Heart left ventricle (tissue), 16 donors: ENCODE results near the gene ADAM33. TPM values are rescaled to one million over a fixed set of nuclear protein-coding genes. Genes with fewer than 3 reads are reported as not detected.

ENCODE experiments used
- ATAC-seq, 4 donors: fragments of 200-7000 bp; cut with Tn5 transposase; one replicate each; pipeline ENCODE4 v1.9.1; 2020 to 2022; ENCODE audit warnings: moderate library complexity in 4 of 4, mild to moderate bottlenecking in 3 of 4, moderate number of reproducible peaks in 1 of 4
- DNase-seq, 5 donors: peaks; one replicate each; pipeline ENCODE4 v3.0.0-alpha.2; 2020
- H3K27ac ChIP-seq, 12 donors: fragments of 200-600 bp; sonication (generic) in 4 of 12; one replicate each; pipeline versions ENCODE4 v1.5.0 to v1.8.0; 2016 to 2022; ENCODE audit warnings: mild to moderate bottlenecking in 2 of 12
- H3K27me3 ChIP-seq, 9 donors: fragments of 200-600 bp; sonication (generic) in 2 of 9; one replicate each; pipeline versions ENCODE4 v1.5.1 to v1.8.0; 2016 to 2022; ENCODE audit warnings: mild to moderate bottlenecking in 3 of 9
- H3K36me3 ChIP-seq, 9 donors: fragments of 200-600 bp; sonication (generic) in 2 of 9; one replicate each; pipeline versions ENCODE4 v1.5.0 to v1.8.0; 2018 to 2022; ENCODE audit warnings: mild to moderate bottlenecking in 2 of 9
- H3K4me1 ChIP-seq, 12 donors: fragments of 200-600 bp; sonication (generic) in 4 of 12; one replicate each; pipeline versions ENCODE4 v1.5.0 to v1.8.0; 2016 to 2022; ENCODE audit warnings: mild to moderate bottlenecking in 3 of 12
- H3K4me3 ChIP-seq, 12 donors: fragments of 200-600 bp; sonication (generic) in 4 of 12; one replicate each; pipeline versions ENCODE4 v1.5.0 to v1.8.0; 2017 to 2022; ENCODE audit warnings: mild to moderate bottlenecking in 9 of 12, moderate library complexity in 4 of 12
- H3K9me3 ChIP-seq, 12 donors: fragments of 200-600 bp; sonication (generic) in 4 of 12; one replicate each; pipeline versions ENCODE4 v1.5.0 to v1.8.0; 2016 to 2022; ENCODE audit warnings: mild to moderate bottlenecking in 1 of 12
- CTCF ChIP-seq, 12 donors: fragments of 200-600 bp; sonication (generic) in 4 of 12; IDR thresholded peaks; one replicate each; pipeline versions ENCODE4 v1.5.0 to v1.8.0; 2018 to 2022; ENCODE audit warnings: antibody characterized with exemption in 12 of 12, mild to moderate bottlenecking in 5 of 12
- POLR2A ChIP-seq, 2 donors: fragments of 450-650 bp; IDR thresholded peaks; one replicate each; pipeline ENCODE4 v1.6.1; 2017; ENCODE audit warnings: antibody characterized with exemption in 2 of 2, mild to moderate bottlenecking in 2 of 2, moderate library complexity in 2 of 2
- WGBS, 4 donors: extraction: QIAGEN DNeasy Blood & Tissue Kit in 2 of 4; methylation state at CpG; one replicate each; pipeline versions ENCODE4 v1.1.5 to v1.1.7; 2013 to 2018; 5-methylcytosine and 5-hydroxymethylcytosine counted together
- intact Hi-C, 10 donors: fragments of 100-400 bp; cut with DNase I; formaldehyde crosslinking; loops; one replicate each; pipeline versions ENCODE4 v1.11.1 to v1.14.2; 2022
- polyA plus RNA-seq, 2 donors: library from polyadenylated mRNA; stranded (reverse); fragments of 200-250 nt; gene quantifications; one replicate each; pipeline ENCODE4 v1.2.3, GENCODE V29; 2013
- total RNA-seq, 9 donors: library from RNA; depleted of rRNA in 2 of 9; stranded (reverse); fragments of >200 nt in 2 of 9; fragmentation: NEBNext Ultra II Directional in 3 of 9; extraction: Animal tissue kit (Norgen Biotek cat#: 25700) in 3 of 9; gene quantifications; one replicate each; pipeline versions ENCODE4 v1.1.0 to v1.2.4, GENCODE V29; 2016 to 2023
- donor health status: ischemic (EF 13 %, LVEDD 7.1; RV severe dilation, severe dysfunction).
- donor health status: healthy with polysubstance abuse.
- donor health status: DM: no; HTN: yes; CAD: no.
- donor health status: DM: no; HTN: no; CAD: no.
- donor health status: ischemic (EF 25% LVEDD 6.9; RV normal size, moderate dysfunction).
- donor health status: ischemic (EF 25% LVEDD 5.7; RV mildly dilated, moderate dysfunction).
- donor health status: healthy.
- donor health status: DM: yes; HTN: yes; CAD: no.
- donor health status: ischemic (EF 35%, LVEDD 5.7; RV mildly dilated, moderate dysfunction).
- donor health status: nonischemic (EF 11% LVEDD 7.7; RV severe dilation, severe dysfunction).
- donor health status: DM: yes; HTN: yes; CAD: no.
- donor health status: PGD.
- donor health status: ischemic (EF 29% LVEDD 5.4; RV normal size, mild dysfunction).
- donor health status: nonischemic (EF 23%, LVEDD 6.1; RV moderate dilation, normal function).

The ADAM33 gene
- total and polyA plus RNA-seq, 11 donors: 2.3 to 21.2 (median 3.5) TPM

GRCh38 chr20:3631534-3631933 lies 50.3 kb downstream of the ADAM33 start:
- WGBS, 4 donors: 77 to 93% (median 81%) methylated on average over 5 of the region's 5 CpGs
- H3K4me1 ChIP-seq: no peaks in the 10 kb centered on the region
- no peaks in the 10 kb centered on the region for H3K9me3 ChIP-seq
- no peak for TF ChIP-seq CTCF (IDR thresholded peaks at IDR 0.05)
- TF ChIP-seq POLR2A (IDR thresholded peaks at IDR 0.05): no peak
- intact Hi-C loops: no loop called here
- peak overlapping the region in 3 of 12 donors; percentile 3 to 33 (median 23) for H3K27ac ChIP-seq
- H3K4me3 ChIP-seq: no peak overlapping the region
- ATAC-seq (peak in 1 of 4 donors; percentile 32), DNase-seq (no peak)
- H3K36me3 ChIP-seq: peaks cover 0 to 52% (median 38%) of the 10 kb centered on the region in 9 donors
- no peaks in the 10 kb centered on the region for H3K27me3 ChIP-seq

- no peak for TF ChIP-seq CTCF (IDR thresholded peaks at IDR 0.05)
- Histone ChIP-seq H3K4me3 (no peak overlapping the region), H3K27me3 (no peaks in the 10 kb centered on the region), H3K9me3 (no peaks in the 10 kb centered on the region), H3K4me1 (no peaks in the 10 kb centered on the region), H3K27ac (peak overlapping the region in 2 of 12 donors; percentile 7 to 34), H3K36me3 (peaks cover 0 to 50% (median 41%) of the 10 kb centered on the region in 9 donors)
- WGBS, 4 donors: 55 to 80% (median 62%) methylated on average over 8 of the region's 8 CpGs
- intact Hi-C loops: no loop called here
- DNase-seq (no peak), ATAC-seq (peak; percentile 39 to 63 (median 54))
These were observed 51.4 kb downstream of the ADAM33 start for GRCh38 chr20:3630429-3630828.

GRCh38 chr20:3629893-3630292 lies 51.9 kb downstream of the ADAM33 start:
- Histone ChIP-seq H3K9me3 (no peaks in the 10 kb centered on the region), H3K4me3 (no peak overlapping the region), H3K4me1 (no peaks in the 10 kb centered on the region), H3K36me3 (peaks cover 0 to 53% (median 42%) of the 10 kb centered on the region in 9 donors), H3K27me3 (no peaks in the 10 kb centered on the region), H3K27ac (peak overlapping the region in 2 of 12 donors; percentile 7 to 34)
- ATAC-seq (no peak), DNase-seq (no peak)
- WGBS, 4 donors: 85 to 94% (median 89%) methylated on average over 2 of the region's 2 CpGs
- TF ChIP-seq CTCF (IDR thresholded peaks at IDR 0.05) (no peak), POLR2A (IDR thresholded peaks at IDR 0.05) (no peak)
- intact Hi-C loops: no loop called here

GRCh38 chr20:3628502-3629314 lies 53.1 kb downstream of the ADAM33 start:
- TF ChIP-seq CTCF (IDR thresholded peaks at IDR 0.05) (no peak), POLR2A (IDR thresholded peaks at IDR 0.05) (no peak)
- DNase-seq (no peak), ATAC-seq (no peak)
- Histone ChIP-seq H3K4me3 (no peak overlapping the region), H3K27ac (no peak overlapping the region), H3K27me3 (no peaks in the 10 kb centered on the region), H3K36me3 (peaks cover 0 to 65% (median 44%) of the 10 kb centered on the region in 9 donors), H3K9me3 (no peaks in the 10 kb centered on the region), H3K4me1 (no peaks in the 10 kb centered on the region)
- WGBS, 4 donors: 88 to 94% (median 90%) methylated on average over 16 of the region's 16 CpGs
- intact Hi-C loops: no loop called here
